KG1 (cell line): Measurements from ENCODE around the gene MYH7B.

Experiments used
- DNase-seq: peaks from one replicate; lab custom pipeline; 2025; lab: John Stamatoyannopoulos, UW

Gene MYH7B

DNA sequence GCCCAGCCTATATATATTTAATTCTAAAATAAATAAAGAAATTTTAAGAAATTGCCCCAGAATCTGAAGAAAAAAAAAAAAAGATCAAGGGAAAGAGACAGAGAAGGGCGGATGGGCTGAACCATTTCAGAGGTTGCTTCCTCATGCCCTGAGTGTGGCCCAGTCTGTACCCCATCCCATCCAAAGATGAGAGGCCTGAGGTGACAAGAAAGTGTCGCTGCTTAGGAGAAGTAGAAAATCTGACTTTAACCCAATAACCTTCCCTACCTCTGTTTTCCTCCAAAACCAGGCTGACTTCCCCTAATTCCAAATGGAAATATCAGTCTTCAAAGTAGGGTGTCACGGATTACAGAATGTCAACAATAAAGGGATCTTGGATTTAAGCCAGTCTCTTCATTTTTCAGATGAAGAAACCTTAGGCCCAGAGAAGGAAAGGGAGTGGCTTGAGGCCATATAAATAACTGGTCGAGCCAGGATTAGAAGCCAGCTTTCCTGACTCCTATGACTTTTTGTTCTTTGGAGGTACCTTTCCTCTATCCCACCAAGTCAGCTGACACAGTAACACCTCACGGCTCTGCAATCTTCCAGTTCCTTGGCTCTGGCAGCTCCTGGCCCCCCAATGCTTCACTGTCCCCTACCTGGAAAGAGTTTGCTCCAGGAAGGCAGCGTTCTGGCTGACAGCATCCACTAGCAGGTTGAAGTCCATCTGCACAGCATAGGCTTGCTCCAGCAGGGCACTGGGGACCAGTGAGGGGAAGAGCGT is 10.2 kb upstream of the MYH7B start:
- DNase-seq: no peak

- DNase-seq: no peak
These were observed 9.0 kb upstream of the MYH7B start for GRCh38 chr20:34946661-34947060.

DNA sequence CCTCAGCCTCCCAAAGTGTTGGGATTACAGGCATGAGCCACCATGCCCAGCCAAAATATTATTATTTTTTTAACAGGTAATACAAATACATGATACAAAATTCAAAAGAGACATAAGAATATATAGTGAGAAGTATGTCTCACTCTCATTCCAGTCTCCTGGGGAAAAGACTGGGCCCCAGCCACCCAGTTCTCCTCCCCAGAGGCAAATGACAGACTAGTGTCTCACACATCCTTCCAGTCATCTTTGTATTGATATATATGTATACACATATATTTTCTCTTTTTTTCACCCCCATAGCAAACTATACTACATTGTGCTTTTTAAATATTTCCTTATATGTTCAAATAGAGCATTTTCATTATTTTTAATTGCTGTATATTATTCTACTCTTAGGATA is 8.3 kb upstream of the MYH7B start:
- no peak for DNase-seq

DNA sequence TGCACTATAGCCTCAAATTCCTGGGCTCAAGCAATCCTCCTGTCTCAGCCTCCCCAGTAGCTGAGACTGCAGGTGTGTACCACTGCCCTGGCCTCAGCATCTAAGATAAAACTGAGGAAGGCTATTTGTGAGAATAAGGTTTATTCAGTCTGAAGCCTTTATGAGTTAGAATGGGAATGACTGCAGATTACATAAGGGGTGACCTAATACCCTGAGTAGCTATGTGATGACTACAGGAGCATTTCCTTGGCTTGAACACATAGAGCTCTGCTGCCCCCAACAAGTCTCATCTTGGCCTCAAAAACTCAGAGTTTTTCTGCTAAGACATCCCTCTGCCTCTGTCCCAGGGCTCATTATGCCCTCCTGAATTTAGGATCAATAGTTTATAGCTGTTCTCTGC is 7.6 kb upstream of the MYH7B start:
- no peak for DNase-seq

GRCh38 chr20:34949120-34949519 is 6.5 kb upstream of the MYH7B start:
- DNase-seq: no peak

DNA sequence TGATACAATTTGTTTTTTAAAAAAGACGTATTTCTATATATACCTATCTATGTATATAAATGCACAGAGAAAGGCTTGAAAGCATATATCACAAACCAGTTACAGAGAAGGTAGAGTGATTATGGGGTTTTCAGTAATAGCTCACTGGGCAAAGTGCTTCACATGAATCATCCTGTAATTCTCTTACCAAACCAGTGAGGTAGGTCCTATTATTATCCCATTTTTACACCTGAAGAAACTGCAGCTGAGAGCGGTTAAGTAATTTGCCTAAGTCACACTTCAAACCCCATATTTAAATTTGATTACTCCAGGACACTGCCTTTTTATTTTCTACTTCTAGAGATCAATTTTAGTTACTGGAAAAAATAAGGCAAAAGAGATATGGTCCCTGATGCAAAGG is 4.4 kb upstream of the MYH7B start:
- DNase-seq: no peak

DNA sequence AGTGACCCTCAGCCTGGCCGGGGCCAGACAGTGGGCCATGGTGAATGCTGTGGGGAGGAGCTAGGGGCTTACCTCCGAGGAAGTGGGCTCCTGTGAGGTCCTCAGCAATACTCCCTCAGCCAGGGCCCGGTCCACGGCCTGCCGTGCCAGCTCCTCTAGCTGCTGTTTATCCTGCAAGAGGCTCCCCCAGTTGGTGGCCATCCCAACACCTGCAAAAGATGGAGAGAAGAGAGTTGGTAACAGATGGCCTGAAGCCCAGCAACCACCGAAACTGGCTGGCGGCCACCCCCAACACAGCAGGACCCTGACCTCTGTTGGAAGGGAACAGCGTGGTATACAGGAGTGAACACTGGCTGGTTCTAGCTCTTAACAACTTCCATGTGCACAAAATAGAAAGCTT is 4.0 kb upstream of the MYH7B start:
- DNase-seq: no peak

- DNase-seq: no peak
These were observed 3.0 kb upstream of the MYH7B start for GRCh38 chr20:34952671-34953070.

DNA sequence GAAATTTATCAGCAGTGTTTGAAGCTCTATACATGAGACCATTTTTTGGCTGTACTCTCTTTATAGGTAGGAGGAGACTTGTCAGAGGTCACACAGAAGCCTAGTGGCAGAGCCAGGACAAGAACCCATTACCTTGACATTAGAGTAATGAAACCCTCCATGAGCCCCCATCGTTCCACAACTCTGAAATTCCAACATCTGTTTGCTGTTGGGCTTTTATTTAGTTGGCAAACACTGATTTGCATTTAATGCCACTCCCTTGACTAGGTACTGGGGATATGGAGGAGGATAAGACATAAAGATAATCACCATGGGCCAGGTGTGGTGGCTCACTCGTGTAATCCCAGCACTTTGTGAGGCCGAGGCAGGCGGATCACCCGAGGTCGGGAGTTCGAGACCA is 1.7 kb upstream of the MYH7B start:
- no peak for DNase-seq

GRCh38 chr20:34954904-34955230 is 801 bp upstream of the MYH7B start:
- no peak for DNase-seq

DNA sequence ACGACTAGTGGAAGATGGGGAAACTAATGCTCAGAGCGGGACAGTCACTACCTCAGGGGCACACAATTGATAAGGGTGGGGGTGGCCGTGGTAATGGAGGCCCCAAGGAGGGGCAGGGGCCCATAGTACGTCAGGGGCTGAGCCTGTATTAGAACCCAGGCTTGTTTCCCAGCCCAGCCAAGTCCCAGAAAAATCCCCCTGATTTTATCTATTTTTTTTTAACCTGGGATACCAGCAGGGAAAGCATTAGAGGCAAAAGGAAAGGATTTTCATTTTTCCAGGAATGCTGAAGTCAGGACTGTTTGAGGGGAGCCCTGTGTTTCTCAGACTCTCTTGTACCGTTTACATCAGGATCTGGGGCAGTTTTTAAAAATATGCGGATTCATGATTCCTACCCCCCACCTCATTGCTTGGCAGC is 382 bp downstream of the MYH7B start:
- no peak for DNase-seq

DNA sequence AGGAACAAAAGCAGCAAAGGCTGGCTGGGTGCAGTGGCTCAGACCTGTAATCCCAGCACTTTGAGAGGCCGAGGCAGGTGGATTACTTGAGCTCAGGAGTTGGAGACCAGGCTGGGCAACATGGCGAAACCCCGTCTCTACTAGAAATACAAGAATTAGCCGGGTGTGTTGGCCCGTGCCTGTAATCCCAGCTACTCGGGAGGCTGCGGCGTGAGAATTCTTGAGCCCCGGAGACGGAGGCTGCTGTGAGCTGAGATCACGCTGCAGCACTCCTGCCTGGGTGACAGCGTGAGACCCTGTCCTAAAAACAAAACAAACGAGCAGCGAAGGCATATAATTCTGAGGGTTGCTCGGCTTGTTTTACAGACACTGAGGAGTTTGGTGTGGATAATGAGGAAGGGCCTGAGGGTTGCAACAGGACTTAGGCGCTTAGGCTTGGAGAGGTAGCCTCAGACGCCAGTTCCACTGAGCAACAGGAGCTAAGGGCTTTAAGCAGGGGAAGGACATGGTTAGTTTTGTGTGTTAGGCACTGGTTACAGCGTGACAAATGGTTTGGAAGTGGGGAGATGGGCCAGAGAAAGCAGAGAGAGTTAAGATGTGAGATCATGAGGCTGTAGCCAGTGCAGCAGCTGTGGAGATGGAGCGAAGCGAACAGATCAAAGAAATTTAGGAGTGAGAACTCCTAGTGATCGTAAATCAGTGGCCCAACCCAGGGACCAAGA is 1.2 kb downstream of the MYH7B start:
- no peak for DNase-seq

DNA sequence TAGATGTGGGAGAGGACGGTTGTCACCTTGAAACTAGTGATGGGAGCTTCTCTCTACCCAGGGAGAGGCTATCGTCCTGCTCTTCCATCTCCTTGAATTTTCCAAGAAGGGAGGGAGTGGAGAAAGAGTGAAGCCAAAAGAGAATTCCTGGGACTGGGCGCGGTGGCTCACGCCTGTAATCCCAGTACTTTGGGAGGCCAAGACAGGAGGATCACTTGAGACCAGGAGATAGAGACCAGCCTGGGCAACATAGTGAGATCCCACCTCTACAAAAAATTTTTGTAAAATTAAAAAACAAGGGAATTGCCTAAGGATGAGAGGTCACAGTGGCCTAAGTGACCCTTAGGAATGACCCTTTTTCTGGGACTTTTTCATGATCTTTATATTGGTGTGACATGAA is 8.8 kb downstream of the MYH7B start:
- DNase-seq: no peak

- DNase-seq: no peak
These were observed 9.4 kb downstream of the MYH7B start for GRCh38 chr20:34965051-34965450.

- DNase-seq: no peak
These were observed 11.8 kb downstream of the MYH7B start for GRCh38 chr20:34967421-34967820.

GRCh38 chr20:34968042-34968775 is 12.5 kb downstream of the MYH7B start:
- no peak for DNase-seq

DNA sequence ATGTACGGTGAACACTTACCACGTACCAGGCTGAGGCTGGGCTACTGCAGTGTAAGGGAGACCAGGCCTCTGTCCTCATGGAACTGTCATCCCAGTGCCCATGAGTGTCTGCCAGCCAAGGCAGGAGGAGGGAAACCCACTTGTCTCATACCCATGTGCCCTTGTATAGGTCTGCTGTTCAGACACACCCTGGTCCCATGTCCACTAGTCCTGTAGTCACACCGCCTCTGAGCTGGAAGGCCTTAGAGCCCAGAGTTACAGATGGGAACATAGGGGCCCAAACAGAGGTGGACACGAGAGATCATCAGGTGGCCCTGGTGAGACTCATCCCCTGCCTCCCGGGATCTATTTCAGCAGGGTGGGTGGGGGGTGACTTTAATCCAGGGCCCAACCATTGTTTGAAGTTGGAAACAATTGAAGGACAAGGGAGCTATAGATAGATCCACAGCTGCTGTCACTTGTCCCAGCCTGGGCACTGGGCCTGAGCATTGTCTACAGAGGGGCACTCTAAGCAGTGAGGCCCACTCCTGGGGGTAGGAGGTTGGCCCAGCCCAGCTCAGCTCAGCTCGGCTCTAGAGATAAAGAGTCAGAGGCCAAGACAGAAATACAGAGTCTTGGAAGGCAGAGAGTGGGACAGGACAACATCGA is 14.6 kb downstream of the MYH7B start:
- DNase-seq: no peak

DNA sequence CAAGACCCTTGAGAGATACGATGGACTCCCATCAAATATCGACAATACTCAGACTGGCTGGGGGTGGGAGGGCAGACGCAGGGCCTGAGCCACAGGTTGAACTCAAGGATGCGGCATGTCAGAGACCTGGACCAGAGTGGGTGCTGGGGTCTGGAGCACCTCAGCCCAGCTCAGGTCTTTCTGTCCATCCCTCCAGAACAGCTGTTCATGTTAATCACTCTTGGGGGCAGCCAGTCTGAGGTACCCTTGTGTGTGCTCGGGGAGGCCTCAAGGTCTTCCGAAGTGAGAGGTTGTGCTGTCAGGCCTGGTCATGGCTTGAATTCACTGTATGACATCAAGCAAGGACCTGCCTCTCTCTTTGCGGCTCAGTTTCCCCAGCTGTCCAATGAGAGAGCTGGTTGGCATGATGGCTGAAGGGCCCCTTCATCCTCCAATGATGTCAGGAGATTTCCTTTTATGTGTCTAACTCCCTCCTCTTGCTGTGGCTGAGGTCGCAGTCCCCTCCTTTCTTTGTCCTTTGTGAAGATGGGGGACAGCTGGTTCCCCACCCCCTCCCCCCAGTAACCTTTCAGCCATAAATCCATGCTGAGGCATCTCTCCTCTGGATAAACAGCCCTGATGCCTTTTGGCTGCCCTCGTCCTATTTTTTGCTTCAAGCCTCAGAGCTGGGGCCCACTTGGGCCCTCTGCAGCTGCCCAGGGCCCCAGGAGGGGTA is 15.3 kb downstream of the MYH7B start:
- DNase-seq: no peak

DNA sequence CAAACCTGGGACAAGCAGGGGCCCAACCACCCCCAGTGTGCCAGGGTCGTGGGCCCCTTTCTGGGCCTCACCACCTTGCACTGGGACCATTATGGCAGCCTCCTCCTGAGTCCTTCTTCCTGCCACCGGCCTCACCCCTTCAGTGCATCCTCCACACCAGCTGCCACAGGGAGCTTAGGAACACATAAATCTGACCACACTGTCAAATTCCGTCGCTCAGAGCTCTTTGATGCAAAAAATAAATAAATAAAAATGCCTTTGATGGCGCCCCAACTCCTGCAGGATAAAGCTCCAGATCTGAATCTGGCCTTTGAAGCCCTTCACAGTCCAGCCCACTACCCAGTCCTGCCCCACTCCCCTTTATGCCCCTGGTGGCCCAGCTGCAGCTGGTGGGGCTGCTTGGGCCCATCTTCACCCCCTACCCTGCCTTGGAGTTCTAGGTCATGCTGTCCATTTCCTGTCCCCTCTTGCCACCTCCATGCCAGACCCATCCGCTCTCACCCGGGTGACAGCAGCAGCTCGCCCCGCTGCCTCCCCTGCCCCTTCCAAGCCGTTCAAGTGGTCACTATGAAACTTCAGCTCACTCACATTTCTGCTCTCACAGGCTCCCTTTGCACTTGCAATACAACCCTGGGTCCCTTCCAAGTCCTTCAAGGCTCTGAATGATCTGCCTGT is 16.0 kb downstream of the MYH7B start:
- no peak for DNase-seq

DNA sequence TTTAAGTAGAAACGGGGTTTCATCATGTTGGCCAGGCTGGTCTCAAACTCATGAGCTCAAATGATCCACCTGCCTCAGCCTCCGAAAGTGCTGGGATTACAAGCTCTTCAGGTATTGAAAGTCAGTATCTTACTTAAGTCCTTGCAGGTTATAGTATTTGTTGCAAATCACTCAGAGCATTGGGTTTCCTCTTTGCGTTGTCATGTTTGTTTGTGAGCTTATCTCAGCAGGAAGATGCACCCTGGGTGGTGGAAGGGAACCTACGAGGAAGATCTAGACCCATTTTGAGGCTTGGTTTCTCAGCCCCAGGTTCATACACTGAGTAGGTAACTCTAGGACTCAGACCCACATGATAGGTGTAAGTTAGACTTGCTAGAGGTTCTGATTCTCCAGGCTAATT is 18.6 kb downstream of the MYH7B start:
- no peak for DNase-seq

GRCh38 chr20:34976286-34976685 is 20.6 kb downstream of the MYH7B start:
- DNase-seq: no peak
